ENCODE data around the gene DUSP3. TPM values are rescaled to one million over a fixed set of nuclear protein-coding genes. Genes with fewer than 3 reads are reported as not detected.
A peak's percentile ranks its signal among the peaks of the same experiment; 100 is the strongest.

The DUSP3 gene
- total RNA-seq, 1 experiment from 2014 or later: 50.7 TPM

GRCh38 chr17:43754947-43755346, 23.8 kb downstream of the DUSP3 start:
- Histone ChIP-seq H3K27me3 (ENCODE audit: low read length) (no peaks in the 10 kb centered on the region), H3K4me3 (ENCODE audit: low read length) (peak overlapping the region; percentile 19; the same call in 1 of the 2 replicates), H2AFZ (ENCODE audit: low read length) (peak overlapping the region; percentile 54), H4K20me1 (ENCODE audit: low read length) (no peaks in the 10 kb centered on the region), H3K9ac (ENCODE audit: low read length) (no peak overlapping the region), H3K9me3 (ENCODE audit: low read length) (no peaks in the 10 kb centered on the region), H3K9me2 (replicated peaks; ENCODE audit: low read length) (no peaks in the 10 kb centered on the region), H3K4me1 (ENCODE audit: insufficient read depth, low read length) (peaks cover 41% of the 10 kb centered on the region), H3K36me3 (ENCODE audit: low read depth, low read length) (no peaks in the 10 kb centered on the region), H3K4me2 (ENCODE audit: low read length) (peak overlapping the region; percentile 54), H3K79me2 (ENCODE audit: low read length) (no peaks in the 10 kb centered on the region), H3K27ac (ENCODE audit: low read length) (no peak overlapping the region), H3F3A (ENCODE audit: low read length, unreplicated experiment) (no peaks in the 10 kb centered on the region)
- no peak for TF ChIP-seq CTCF (conservative IDR thresholded peaks at IDR 0.05; ENCODE audit: low read depth, low read length)
- no peak for TF ChIP-seq EZH2 (IDR thresholded peaks at IDR 0.05; ENCODE audit: low read length, unreplicated experiment)
- TF ChIP-seq EZH2phosphoT487 (IDR thresholded peaks at IDR 0.05; ENCODE audit: borderline replicate concordance, low read length): no peak
- no peak for DNase-seq
- BruUV-seq (replicated peaks): no TSS peak
- intact Hi-C loops (cut with micrococcal nuclease): no loop called here
- ChIA-PET POLR2A (ENCODE audit: unreplicated experiment) (no interaction called here), CTCF (interaction anchor here (1.0 kb wide), 1 partner anchor 61 kb away, joined by 5 read pairs; no protein-coding TSS in a partner anchor)
- no peak for ATAC-seq

- Histone ChIP-seq H3F3A (ENCODE audit: low read length, unreplicated experiment) (no peaks in the 10 kb centered on the region), H3K4me3 (ENCODE audit: low read length) (no peak overlapping the region), H3K4me2 (ENCODE audit: low read length) (peak overlapping the region; percentile 21), H3K4me1 (ENCODE audit: insufficient read depth, low read length) (peaks cover 43% of the 10 kb centered on the region), H3K27ac (ENCODE audit: low read length) (peak overlapping the region; percentile 54), H3K27me3 (ENCODE audit: low read length) (no peaks in the 10 kb centered on the region), H2AFZ (ENCODE audit: low read length) (no peak overlapping the region), H3K79me2 (ENCODE audit: low read length) (no peaks in the 10 kb centered on the region), H4K20me1 (ENCODE audit: low read length) (no peaks in the 10 kb centered on the region), H3K36me3 (ENCODE audit: low read depth, low read length) (no peaks in the 10 kb centered on the region), H3K9ac (ENCODE audit: low read length) (peak overlapping the region; percentile 19; the same call in 1 of the 2 replicates), H3K9me2 (replicated peaks; ENCODE audit: low read length) (no peaks in the 10 kb centered on the region), H3K9me3 (ENCODE audit: low read length) (no peaks in the 10 kb centered on the region)
- POLR2A ChIA-PET (ENCODE audit: unreplicated experiment): interaction anchor here (0.6 to 0.7 kb wide), 2 partner anchors 19 to 295 kb away, joined by 4 read pairs; no protein-coding TSS in a partner anchor
- ATAC-seq: peak; percentile 54
- BruUV-seq (replicated peaks): no TSS peak
- intact Hi-C loops (cut with micrococcal nuclease): no loop called here
- TF ChIP-seq EZH2phosphoT487 (IDR thresholded peaks at IDR 0.05; ENCODE audit: borderline replicate concordance, low read length) (no peak), CTCF (conservative IDR thresholded peaks at IDR 0.05; ENCODE audit: low read depth, low read length) (peak; percentile 42)
- DNase-seq: peak; percentile 88
- CTCF ChIA-PET: no interaction called here
Observed at GRCh38 chr17:43753493-43754129, 25.2 kb downstream of the DUSP3 start.

GRCh38 chr17:43750153-43750552, 28.6 kb downstream of the DUSP3 start:
- peaks cover 41% of the 10 kb centered on the region for H3K4me1 ChIP-seq (ENCODE audit: insufficient read depth, low read length)
- no peaks in the 10 kb centered on the region for H4K20me1 ChIP-seq (ENCODE audit: low read length)
- H3K9me3 ChIP-seq (ENCODE audit: low read length): no peaks in the 10 kb centered on the region
- peak overlapping the region; percentile 59 for H3K9ac ChIP-seq (ENCODE audit: low read length)
- no peaks in the 10 kb centered on the region for H3K27me3 ChIP-seq (ENCODE audit: low read length)
- no peaks in the 10 kb centered on the region for H3K36me3 ChIP-seq (ENCODE audit: low read depth, low read length)
- H3K9me2 ChIP-seq (replicated peaks; ENCODE audit: low read length): no peaks in the 10 kb centered on the region
- ChIA-PET CTCF (no interaction called here), POLR2A (ENCODE audit: unreplicated experiment) (no interaction called here)
- H3K4me3 ChIP-seq (ENCODE audit: low read length): no peak overlapping the region
- peak overlapping the region; percentile 72 for H3K4me2 ChIP-seq (ENCODE audit: low read length)
- peak overlapping the region; percentile 65 for H2AFZ ChIP-seq (ENCODE audit: low read length)
- H3K27ac ChIP-seq (ENCODE audit: low read length): peak overlapping the region; percentile 83
- no peaks in the 10 kb centered on the region for H3F3A ChIP-seq (ENCODE audit: low read length, unreplicated experiment)
- DNase-seq (peak; percentile 76), ATAC-seq (peak; percentile 67)
- no peaks in the 10 kb centered on the region for H3K79me2 ChIP-seq (ENCODE audit: low read length)
- TF ChIP-seq EZH2 (IDR thresholded peaks at IDR 0.05; ENCODE audit: low read length, unreplicated experiment): no peak
- TF ChIP-seq EZH2phosphoT487 (IDR thresholded peaks at IDR 0.05; ENCODE audit: borderline replicate concordance, low read length): no peak
- no peak for TF ChIP-seq CTCF (conservative IDR thresholded peaks at IDR 0.05; ENCODE audit: low read depth, low read length)
- BruUV-seq (replicated peaks): no TSS peak
- intact Hi-C loops (cut with micrococcal nuclease): no loop called here

Measured in PC-3 (cell line).